HG03175 (cell line): ENCODE results near the gene LRRC42.
"Not testable (repeated sequence)": the region's sequence is repeated elsewhere in the genome, so short reads cannot be mapped to it uniquely, and the experiment has no call there.

Experiments
- ATAC-seq: cut with Tn5 transposase; IDR thresholded peaks from one replicate; pipeline ENCODE4 v1.9.1; 2021; ENCODE audit warnings: mild to moderate bottlenecking, moderate library complexity; ENCODE audit not compliant: unreplicated experiment

Gene LRRC42

GRCh38 chr1:54003750-54004480 lies 57.8 kb downstream of the LRRC42 start:
- ATAC-seq, result not testable (repeated sequence)

DNA sequence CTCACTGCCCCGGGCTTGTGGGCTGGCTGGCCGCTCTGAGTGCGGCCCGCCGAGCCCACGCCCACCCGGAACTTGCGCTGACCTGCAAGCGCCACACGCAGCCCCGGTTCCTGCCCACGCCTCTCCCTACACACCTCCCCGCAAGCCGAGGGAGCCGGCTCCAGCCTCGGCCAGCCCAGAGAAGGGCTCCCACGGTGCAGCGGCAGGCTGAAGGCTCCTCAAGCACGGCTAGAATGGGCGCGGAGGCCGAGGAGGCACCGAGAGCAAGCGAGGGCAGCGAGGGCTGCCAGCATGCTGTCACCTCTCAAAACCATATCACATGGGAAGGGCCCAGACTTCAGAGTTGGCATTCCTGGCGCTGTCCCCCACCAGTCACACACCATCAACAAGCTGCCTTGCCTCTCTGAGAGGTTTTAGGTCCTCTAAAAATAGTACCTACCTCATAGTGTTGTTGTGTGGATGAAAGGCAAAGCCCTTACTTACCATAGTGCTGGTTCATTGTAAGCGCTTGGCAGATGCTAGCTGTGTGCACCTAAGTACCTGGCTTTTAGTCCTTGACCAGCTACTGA lies 58.4 kb downstream of the LRRC42 start:
- ATAC-seq, result no peak

- no peak for ATAC-seq
These were observed 60.4 kb downstream of the LRRC42 start for GRCh38 chr1:54006508-54006907.

GRCh38 chr1:54007613-54008012 lies 61.5 kb downstream of the LRRC42 start:
- no peak for ATAC-seq

GRCh38 chr1:54008876-54009275 lies 62.7 kb downstream of the LRRC42 start:
- ATAC-seq, result no peak

DNA sequence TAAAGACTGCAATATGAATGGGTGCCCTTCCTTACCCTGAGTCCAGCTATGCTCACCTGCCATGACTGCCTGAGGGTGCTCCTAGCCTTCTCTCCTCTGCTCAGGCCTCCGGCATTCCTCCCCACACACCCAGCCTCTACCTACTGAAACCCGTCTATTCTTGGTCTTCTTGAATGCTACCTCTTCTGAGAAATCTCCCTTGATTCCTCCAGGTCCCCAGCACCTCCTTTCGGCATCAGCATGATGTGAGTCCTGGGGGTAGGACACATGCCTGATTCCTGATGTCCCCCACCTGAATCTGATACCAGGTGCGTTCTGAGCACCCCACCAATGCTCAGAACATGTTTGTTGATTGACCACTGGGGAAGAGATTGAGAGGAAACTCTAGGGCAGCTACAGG lies 63.3 kb downstream of the LRRC42 start:
- no peak for ATAC-seq

DNA sequence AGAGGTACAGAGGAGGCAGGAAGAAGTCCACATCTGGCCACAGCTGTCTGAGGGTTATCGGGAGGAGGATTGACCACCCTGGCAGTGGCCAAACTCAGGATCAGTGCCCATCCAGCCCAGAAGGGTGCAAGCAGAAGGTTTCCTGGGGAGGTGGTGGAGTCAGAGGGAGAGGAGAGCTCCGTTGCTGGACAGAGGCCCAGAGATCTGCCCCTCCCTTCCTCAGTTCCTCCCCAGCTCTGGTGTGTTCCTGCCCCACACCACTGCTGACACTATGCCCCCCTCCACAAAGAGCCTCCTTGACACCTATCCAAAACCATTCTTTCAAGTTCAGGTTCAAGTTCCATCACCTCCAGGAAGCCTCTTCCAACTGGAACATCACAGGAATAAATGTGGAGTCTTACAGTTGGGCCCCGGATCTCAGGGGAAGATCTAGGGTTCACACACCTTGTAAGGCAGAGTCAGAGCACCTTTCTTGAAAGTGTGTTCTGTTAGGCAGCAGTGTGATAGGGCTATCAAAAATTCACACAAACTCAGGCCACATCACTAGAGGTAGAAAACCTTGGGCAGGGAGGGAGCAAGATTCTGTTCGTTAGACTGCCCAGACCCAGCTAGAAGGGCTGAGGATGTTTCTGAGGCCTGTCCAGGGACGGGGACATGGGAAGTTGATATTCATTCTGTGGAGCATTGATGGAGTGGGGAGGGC lies 64.4 kb downstream of the LRRC42 start:
- no peak for ATAC-seq

- no peak for ATAC-seq
These were observed 65.3 kb downstream of the LRRC42 start for GRCh38 chr1:54011316-54012007.

- no peak for ATAC-seq
These were observed 65.8 kb downstream of the LRRC42 start for GRCh38 chr1:54012008-54012325.

DNA sequence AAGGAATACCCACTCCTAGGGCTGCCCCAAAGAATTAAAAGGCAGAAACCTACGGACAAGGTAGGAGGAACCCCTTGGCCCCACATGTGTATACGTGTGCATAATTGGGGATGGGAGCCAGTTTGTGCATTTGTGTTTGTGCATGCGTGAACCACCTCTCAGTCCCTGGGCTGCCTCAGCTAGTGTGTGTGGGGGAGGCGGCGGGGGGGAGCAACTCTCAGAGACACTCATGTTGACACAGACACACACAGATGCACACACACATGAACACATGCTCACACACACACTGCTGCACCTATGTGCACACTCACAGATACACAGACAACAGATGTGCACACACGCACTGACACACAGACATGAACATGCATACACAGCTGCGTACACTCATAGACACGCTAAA lies 66.7 kb downstream of the LRRC42 start:
- ATAC-seq, result no peak

GRCh38 chr1:54013393-54014008 lies 67.4 kb downstream of the LRRC42 start:
- no peak for ATAC-seq

DNA sequence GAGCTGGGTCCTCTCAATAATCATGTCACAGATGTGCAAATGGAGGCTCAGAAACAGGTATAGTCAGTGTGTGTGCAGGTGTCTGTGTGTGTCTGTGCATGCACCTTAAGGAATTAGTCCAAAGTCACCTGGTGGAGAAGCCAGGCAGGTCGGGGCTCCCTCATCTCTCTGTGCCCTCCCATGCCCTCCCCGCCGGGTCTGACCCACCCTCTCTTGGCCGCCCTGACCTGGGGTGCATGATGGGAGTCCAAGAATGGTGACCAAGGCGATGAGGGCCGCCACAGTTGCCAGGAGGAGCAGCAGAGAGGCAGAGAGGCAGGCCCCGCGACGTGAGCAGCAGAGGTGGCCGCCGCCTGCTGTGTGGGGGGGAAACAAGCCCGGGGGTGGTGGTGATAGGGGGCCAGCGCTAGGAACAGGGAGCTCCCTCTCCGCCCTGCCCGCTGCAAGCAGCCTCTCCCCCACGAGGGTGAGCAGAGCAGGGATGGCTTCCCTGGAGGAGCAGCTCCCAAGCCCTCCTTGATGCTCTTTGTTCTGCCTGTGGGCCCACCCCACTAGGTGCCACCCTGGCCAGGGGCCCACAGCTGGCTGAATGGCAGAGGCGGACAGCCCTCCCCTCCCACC lies 68.0 kb downstream of the LRRC42 start:
- no peak for ATAC-seq

GRCh38 chr1:54016343-54017282 lies 70.5 kb downstream of the LRRC42 start:
- ATAC-seq, result no peak
